Measurements from ENCODE around the gene FXYD6. TPM values are rescaled to one million over a fixed set of nuclear protein-coding genes. Genes with fewer than 3 reads are reported as not detected.

FXYD6 gene
- total and polyA plus RNA-seq, 7 experiments from 2014 or later: 0.10 to 5.4 (median 0.98) TPM; not detected in 4

DNA sequence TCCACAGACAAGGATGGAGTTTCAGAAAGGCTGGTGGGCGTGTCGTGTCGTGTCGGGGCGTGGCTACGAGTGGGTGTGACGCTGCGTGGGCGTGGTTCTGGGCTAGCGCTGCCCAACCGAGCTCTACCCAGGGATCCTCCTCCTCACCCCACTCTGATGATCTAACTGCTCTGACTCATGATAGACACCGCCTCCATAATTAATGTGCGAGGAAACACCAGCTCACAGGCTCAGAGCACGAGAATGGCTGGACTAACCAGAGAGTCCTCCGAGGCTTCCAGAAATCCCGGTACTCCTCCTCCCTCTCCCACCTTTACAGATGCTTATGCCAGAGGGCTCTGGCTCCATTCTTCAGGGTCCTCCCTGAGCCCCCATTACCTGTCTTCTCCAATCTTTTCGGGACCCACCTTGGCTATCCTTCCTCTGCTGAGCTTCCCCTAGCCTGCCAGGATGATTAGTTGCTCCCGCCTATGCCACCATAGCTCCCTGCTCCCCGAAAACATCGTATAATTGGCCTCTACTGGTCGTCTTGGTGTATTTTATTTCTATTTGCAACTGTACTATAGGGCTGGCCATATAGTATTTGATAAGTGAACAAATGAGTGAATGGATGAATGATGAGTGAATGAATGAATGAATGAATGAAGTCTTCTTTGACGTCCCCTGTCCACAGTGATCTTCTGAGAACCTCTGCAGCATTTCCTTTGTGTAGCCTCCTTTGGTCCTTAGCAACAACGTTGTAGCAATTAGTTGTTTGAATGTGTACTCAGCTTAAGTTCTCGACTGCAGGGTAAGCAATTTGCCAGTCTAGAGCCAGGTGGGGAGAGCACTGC, 31.0 kb upstream of the FXYD6 start:
- ChIA-PET POLR2A (no interaction called here), CTCF (no interaction called here)
- no peaks in the 10 kb centered on the region for H3K9me3 ChIP-seq (ENCODE audit: control insufficient read depth in 2 of 3, low read length in 3 of 3)
- Mint-ChIP-seq H3K9me3 (no peaks in the 10 kb centered on the region), H3K36me3 (no peaks in the 10 kb centered on the region), H3K4me3 (peak overlapping the region in 1 of 10 donors; percentile 63), H3K4me1 (peaks cover 0 to 20% (median 0%) of the 10 kb centered on the region in 7 donors), H3K27me3 (peaks cover 0 to 2% (median 0%) of the 10 kb centered on the region in 5 donors), H3K27ac (peak overlapping the region in 2 of 9 donors; percentile 3 to 83)
- H3K4me1 ChIP-seq (ENCODE audit: control insufficient read depth in 2 of 2, insufficient read depth in 2 of 2, low read length in 2 of 2): no peaks in the 10 kb centered on the region
- intact Hi-C loops (cut with micrococcal nuclease): loop anchor here in 1 of 2 donors (5.0 kb wide), 1 partner anchor 85 kb away; the partner anchor contains the start of gene FXYD2
- ATAC-seq (peak; percentile 99), DNase-seq (peak in 5 of 9 donors; percentile 11 to 81 (median 28))
- no peak overlapping the region for H3K27ac ChIP-seq (ENCODE audit: low read depth, low read length)
- H3K27me3 ChIP-seq (ENCODE audit: control insufficient read depth in 2 of 2, insufficient read depth in 2 of 2, low read length in 2 of 2): no peaks in the 10 kb centered on the region
- no peaks in the 10 kb centered on the region for H3K36me3 ChIP-seq (ENCODE audit: control insufficient read depth in 2 of 3, insufficient read depth in 3 of 3, low read length in 3 of 3)
- H3K4me3 ChIP-seq (ENCODE audit: low read length): no peak overlapping the region

DNA sequence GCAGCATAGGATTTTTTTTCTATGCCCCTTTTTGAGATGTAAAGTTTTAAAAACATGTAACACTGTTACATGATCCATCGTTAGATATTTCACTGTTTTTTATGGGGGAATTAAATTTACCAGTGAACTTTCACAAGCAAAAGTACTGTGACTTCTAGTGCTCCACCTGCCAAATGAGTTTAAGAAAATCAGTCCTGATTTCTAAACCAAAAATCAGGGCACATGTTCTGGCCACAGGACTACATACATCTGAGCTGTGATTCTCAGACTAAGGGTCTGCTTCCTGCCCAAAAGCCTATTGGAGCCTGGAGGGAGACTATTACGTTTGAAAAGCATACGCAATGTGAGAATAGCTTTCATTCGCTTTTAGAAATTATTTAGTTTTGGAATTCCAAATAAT, 30.3 kb upstream of the FXYD6 start:
- Histone ChIP-seq H3K27ac (ENCODE audit: low read depth, low read length) (no peak overlapping the region), H3K4me1 (ENCODE audit: control insufficient read depth in 2 of 2, insufficient read depth in 2 of 2, low read length in 2 of 2) (no peaks in the 10 kb centered on the region), H3K9me3 (ENCODE audit: control insufficient read depth in 2 of 3, low read length in 3 of 3) (no peaks in the 10 kb centered on the region), H3K36me3 (ENCODE audit: control insufficient read depth in 2 of 3, insufficient read depth in 3 of 3, low read length in 3 of 3) (no peaks in the 10 kb centered on the region), H3K4me3 (ENCODE audit: low read length) (no peak overlapping the region), H3K27me3 (ENCODE audit: control insufficient read depth in 2 of 2, insufficient read depth in 2 of 2, low read length in 2 of 2) (no peaks in the 10 kb centered on the region)
- peaks cover 0 to 2% (median 0%) of the 10 kb centered on the region in 5 donors for H3K27me3 Mint-ChIP-seq
- H3K9me3 Mint-ChIP-seq: no peaks in the 10 kb centered on the region
- no peak for DNase-seq
- ChIA-PET CTCF (no interaction called here), POLR2A (interaction anchor here (1.0 kb wide), 1 partner anchor 140 kb away, joined by 3 read pairs; no protein-coding TSS in a partner anchor)
- no peaks in the 10 kb centered on the region for H3K36me3 Mint-ChIP-seq
- ATAC-seq: no peak
- H3K4me1 Mint-ChIP-seq: peaks cover 0 to 17% (median 0%) of the 10 kb centered on the region in 7 donors
- no peak overlapping the region for H3K27ac Mint-ChIP-seq
- no peak overlapping the region for H3K4me3 Mint-ChIP-seq
- intact Hi-C loops (cut with micrococcal nuclease): loop anchor here in 1 of 2 donors (5.0 kb wide), 1 partner anchor 84 kb away; the partner anchor contains the start of gene FXYD2

DNA sequence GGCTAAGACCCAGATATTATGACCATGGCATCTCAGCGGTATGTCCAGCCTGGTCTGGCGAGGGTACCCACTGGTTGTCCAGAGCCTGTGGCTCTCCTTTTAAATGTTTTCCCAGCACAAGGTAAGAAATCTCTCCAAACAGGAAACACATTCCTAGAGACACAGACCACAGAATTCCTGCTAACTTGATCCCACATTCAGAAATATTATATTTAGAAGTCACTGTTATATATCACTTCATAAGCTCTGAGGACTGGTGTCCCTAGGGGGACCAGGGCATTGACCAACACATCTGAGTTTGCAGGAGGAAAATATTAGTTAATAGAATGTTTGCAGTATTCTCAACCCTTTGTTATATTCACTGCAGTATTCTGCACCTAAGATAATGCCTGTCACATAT, 29.7 kb upstream of the FXYD6 start:
- H3K9me3 Mint-ChIP-seq: no peaks in the 10 kb centered on the region
- no peaks in the 10 kb centered on the region for H3K4me1 ChIP-seq (ENCODE audit: control insufficient read depth in 2 of 2, insufficient read depth in 2 of 2, low read length in 2 of 2)
- H3K36me3 ChIP-seq (ENCODE audit: control insufficient read depth in 2 of 3, insufficient read depth in 3 of 3, low read length in 3 of 3): no peaks in the 10 kb centered on the region
- no peak overlapping the region for H3K4me3 ChIP-seq (ENCODE audit: low read length)
- intact Hi-C loops (cut with micrococcal nuclease): loop anchor here in 1 of 2 donors (5.0 kb wide), 1 partner anchor 84 kb away; the partner anchor contains the start of gene FXYD2
- ATAC-seq (no peak), DNase-seq (no peak)
- ChIA-PET POLR2A (interaction anchor here (1.0 kb wide), 1 partner anchor 140 kb away, joined by 3 read pairs; no protein-coding TSS in a partner anchor), CTCF (no interaction called here)
- peaks cover 0 to 2% (median 0%) of the 10 kb centered on the region in 5 donors for H3K27me3 Mint-ChIP-seq
- peaks cover 0 to 17% (median 0%) of the 10 kb centered on the region in 7 donors for H3K4me1 Mint-ChIP-seq
- no peaks in the 10 kb centered on the region for H3K27me3 ChIP-seq (ENCODE audit: control insufficient read depth in 2 of 2, insufficient read depth in 2 of 2, low read length in 2 of 2)
- no peaks in the 10 kb centered on the region for H3K36me3 Mint-ChIP-seq
- no peak overlapping the region for H3K27ac Mint-ChIP-seq
- H3K4me3 Mint-ChIP-seq: no peak overlapping the region
- H3K9me3 ChIP-seq (ENCODE audit: control insufficient read depth in 2 of 3, low read length in 3 of 3): no peaks in the 10 kb centered on the region
- H3K27ac ChIP-seq (ENCODE audit: low read depth, low read length): no peak overlapping the region

DNA sequence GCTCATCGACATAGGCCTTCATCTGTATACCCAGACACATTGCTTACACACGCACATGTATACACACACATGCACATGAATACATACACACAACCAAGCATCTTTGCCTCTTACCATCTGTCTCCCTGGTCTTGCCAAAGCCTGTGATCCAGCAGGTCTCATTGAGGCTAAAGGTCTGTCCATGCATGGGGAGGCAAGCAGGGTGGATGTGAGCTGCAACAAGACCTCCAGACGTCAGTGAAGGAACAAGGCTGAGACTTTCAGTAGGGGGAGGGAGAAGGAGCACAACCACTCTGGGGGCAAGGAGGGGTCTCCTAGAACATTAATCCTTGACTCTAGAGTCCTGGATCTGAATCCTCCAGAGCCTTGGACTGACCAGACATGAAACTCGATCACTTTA, 29.1 kb upstream of the FXYD6 start:
- H3K27me3 Mint-ChIP-seq: peaks cover 0 to 2% (median 0%) of the 10 kb centered on the region in 5 donors
- intact Hi-C loops (cut with micrococcal nuclease): loop anchor here in 1 of 2 donors (5.0 kb wide), 1 partner anchor 83 kb away; the partner anchor contains the start of gene FXYD2
- Histone ChIP-seq H3K27me3 (ENCODE audit: control insufficient read depth in 2 of 2, insufficient read depth in 2 of 2, low read length in 2 of 2) (no peaks in the 10 kb centered on the region), H3K4me1 (ENCODE audit: control insufficient read depth in 2 of 2, insufficient read depth in 2 of 2, low read length in 2 of 2) (no peaks in the 10 kb centered on the region), H3K9me3 (ENCODE audit: control insufficient read depth in 2 of 3, low read length in 3 of 3) (no peaks in the 10 kb centered on the region), H3K36me3 (ENCODE audit: control insufficient read depth in 2 of 3, insufficient read depth in 3 of 3, low read length in 3 of 3) (no peaks in the 10 kb centered on the region), H3K4me3 (ENCODE audit: low read length) (no peak overlapping the region), H3K27ac (ENCODE audit: low read depth, low read length) (no peak overlapping the region)
- no peaks in the 10 kb centered on the region for H3K9me3 Mint-ChIP-seq
- H3K36me3 Mint-ChIP-seq: no peaks in the 10 kb centered on the region
- ATAC-seq (no peak), DNase-seq (no peak)
- no peak overlapping the region for H3K4me3 Mint-ChIP-seq
- ChIA-PET POLR2A (interaction anchor here (1.0 kb wide), 1 partner anchor 141 kb away, joined by 3 read pairs; no protein-coding TSS in a partner anchor), CTCF (no interaction called here)
- peaks cover 0 to 17% (median 0%) of the 10 kb centered on the region in 7 donors for H3K4me1 Mint-ChIP-seq
- H3K27ac Mint-ChIP-seq: peak overlapping the region in 1 of 9 donors; percentile 53

DNA sequence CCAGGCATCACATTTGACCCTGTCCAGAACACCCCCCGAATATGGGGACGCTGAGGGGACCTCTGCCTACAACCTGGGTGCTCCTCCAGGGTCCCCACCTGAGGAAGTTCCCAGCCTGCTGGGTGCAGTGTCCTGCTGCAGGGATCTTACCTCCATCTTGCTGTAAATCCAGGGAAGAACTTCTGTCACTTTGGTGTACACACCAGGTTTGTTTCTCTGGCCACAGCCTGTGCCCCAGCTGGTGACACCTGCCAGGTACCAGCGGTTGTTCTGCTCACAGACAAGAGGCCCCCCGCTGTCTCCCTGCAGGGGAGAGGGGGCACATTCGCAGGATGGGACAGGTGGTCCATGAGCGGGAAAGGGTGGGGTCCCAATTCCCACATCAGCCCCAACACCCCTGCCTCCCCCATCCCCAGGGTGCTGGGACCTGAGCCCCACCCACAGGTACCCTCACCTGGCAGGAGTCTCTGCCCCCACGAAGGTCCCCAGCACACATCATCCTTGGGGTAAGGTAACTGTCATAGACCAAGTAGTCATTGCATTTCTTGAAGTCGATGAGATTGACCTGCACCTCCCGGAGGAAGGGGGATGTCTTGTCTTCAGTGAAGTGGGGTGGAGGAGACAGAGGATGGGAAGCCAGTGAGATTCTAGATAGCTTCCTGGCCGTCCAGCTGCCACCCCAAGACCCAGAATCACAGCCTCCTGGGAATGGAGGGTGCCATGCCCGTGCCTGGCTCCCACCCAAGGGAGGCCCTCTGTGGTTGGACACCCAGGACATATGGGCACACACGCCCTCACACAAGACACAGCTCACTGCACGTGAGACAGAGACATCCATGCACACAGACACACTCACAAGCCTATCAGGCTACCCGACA, 27.3 kb upstream of the FXYD6 start:
- DNase-seq: no peak
- Histone ChIP-seq H3K4me1 (ENCODE audit: control insufficient read depth in 2 of 2, insufficient read depth in 2 of 2, low read length in 2 of 2) (no peaks in the 10 kb centered on the region), H3K27me3 (ENCODE audit: control insufficient read depth in 2 of 2, insufficient read depth in 2 of 2, low read length in 2 of 2) (no peaks in the 10 kb centered on the region), H3K36me3 (ENCODE audit: control insufficient read depth in 2 of 3, insufficient read depth in 3 of 3, low read length in 3 of 3) (no peaks in the 10 kb centered on the region), H3K9me3 (ENCODE audit: control insufficient read depth in 2 of 3, low read length in 3 of 3) (no peaks in the 10 kb centered on the region), H3K4me3 (ENCODE audit: low read length) (no peak overlapping the region), H3K27ac (ENCODE audit: low read depth, low read length) (no peak overlapping the region)
- Mint-ChIP-seq H3K4me1 (peaks cover 0 to 21% (median 0%) of the 10 kb centered on the region in 7 donors), H3K9me3 (no peaks in the 10 kb centered on the region), H3K36me3 (no peaks in the 10 kb centered on the region), H3K4me3 (no peak overlapping the region), H3K27me3 (peaks cover 0 to 2% (median 0%) of the 10 kb centered on the region in 5 donors), H3K27ac (no peak overlapping the region)
- POLR2A ChIA-PET: no interaction called here
- intact Hi-C loops (cut with micrococcal nuclease): loop anchor here in 1 of 2 donors (1.0 kb wide), 2 partner anchors 80 to 96 kb away; no protein-coding TSS in a partner anchor
- ATAC-seq: no peak
- CTCF ChIA-PET: interaction anchor here (0.7 to 1.3 kb wide), 2 partner anchors 9 to 96 kb away, joined by 3 read pairs; no protein-coding TSS in a partner anchor

DNA sequence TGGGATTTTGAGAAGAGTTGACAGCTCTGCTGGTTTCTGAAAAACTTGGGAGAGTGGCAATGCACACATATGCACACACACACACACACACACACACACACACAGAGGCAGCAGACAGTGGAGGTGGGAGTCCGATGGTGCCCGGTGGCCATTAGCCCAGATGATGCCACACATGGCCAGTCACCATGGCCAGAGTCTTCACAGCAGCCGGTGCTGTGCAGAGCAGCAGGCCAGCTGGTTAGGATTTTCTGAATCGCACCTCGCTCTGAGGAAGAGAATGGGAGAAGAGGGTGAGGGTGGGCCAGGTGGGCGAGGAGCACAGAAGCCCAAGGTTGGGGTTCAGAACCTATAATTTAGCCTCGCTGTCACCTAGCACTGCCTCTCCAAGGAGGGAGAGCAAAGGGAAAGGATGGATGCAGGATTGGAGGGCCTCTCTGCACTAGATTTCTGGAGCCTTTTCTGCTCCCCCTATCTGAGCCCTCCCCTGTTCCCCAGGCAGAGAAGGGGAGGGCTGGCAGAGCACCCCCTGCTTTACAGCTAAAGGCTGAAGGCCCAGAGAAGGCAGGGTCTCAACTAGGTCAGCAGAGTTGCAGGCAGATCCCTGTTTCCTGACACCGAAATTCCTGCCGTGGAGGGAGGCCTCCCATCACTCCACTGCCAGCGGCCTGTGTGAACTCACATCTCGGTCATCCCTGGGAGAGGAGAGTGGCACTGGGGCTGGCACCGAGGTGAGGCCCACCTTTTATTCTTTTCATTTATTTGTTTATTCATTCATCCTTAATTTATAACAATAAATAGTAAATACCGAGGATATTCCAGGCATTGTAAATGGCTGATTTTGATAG, 25.8 kb upstream of the FXYD6 start:
- no peaks in the 10 kb centered on the region for H3K36me3 Mint-ChIP-seq

More for the DNA sequence above, 25.8 kb upstream of the FXYD6 start:
- ChIA-PET POLR2A (no interaction called here), CTCF (no interaction called here)
- H3K27me3 ChIP-seq (ENCODE audit: control insufficient read depth in 2 of 2, insufficient read depth in 2 of 2, low read length in 2 of 2): no peaks in the 10 kb centered on the region
- no peak overlapping the region for H3K4me3 Mint-ChIP-seq
- no peaks in the 10 kb centered on the region for H3K9me3 Mint-ChIP-seq
- intact Hi-C loops (cut with micrococcal nuclease): no loop called here
- H3K4me3 ChIP-seq (ENCODE audit: low read length): no peak overlapping the region
- no peak overlapping the region for H3K27ac Mint-ChIP-seq
- no peaks in the 10 kb centered on the region for H3K36me3 ChIP-seq (ENCODE audit: control insufficient read depth in 2 of 3, insufficient read depth in 3 of 3, low read length in 3 of 3)
- no peaks in the 10 kb centered on the region for H3K4me1 ChIP-seq (ENCODE audit: control insufficient read depth in 2 of 2, insufficient read depth in 2 of 2, low read length in 2 of 2)
- H3K4me1 Mint-ChIP-seq: peaks cover 0 to 11% (median 0%) of the 10 kb centered on the region in 7 donors
- no peaks in the 10 kb centered on the region for H3K9me3 ChIP-seq (ENCODE audit: control insufficient read depth in 2 of 3, low read length in 3 of 3)
- H3K27me3 Mint-ChIP-seq: peaks cover 0 to 2% (median 0%) of the 10 kb centered on the region in 5 donors
- H3K27ac ChIP-seq (ENCODE audit: low read depth, low read length): no peak overlapping the region
- no peak for DNase-seq
- no peak for ATAC-seq

Data from naive thymus-derived CD4-positive, alpha-beta T cell (primary cell).